Fibroblast of lung (primary cell): ENCODE data around the gene UAP1. TPM values are rescaled to one million over a fixed set of nuclear protein-coding genes. Genes with fewer than 3 reads are reported as not detected.

Experiments
- DNase-seq, 2 donors: peaks; one replicate each; pipeline versions ENCODE4 v3.0.0 to v3.0.0-alpha.2; 2010; ENCODE audit warnings: low read depth in 2 of 2
- H2AFZ ChIP-seq: 2 replicates; pipeline ENCODE4 v1.5.1; 2012; ENCODE audit warnings: low read length, control low read depth, inconsistent platforms
- H3K27ac ChIP-seq: 2 replicates; pipeline ENCODE4 v1.5.1; 2011; ENCODE audit warnings: low read length, control low read depth; ENCODE audit not compliant: insufficient read depth
- H3K27me3 ChIP-seq: 2 replicates; pipeline ENCODE4 v1.5.1; 2011; ENCODE audit warnings: mild to moderate bottlenecking, low read length; ENCODE audit not compliant: control insufficient read depth, insufficient read depth
- H3K36me3 ChIP-seq: 2 replicates; pipeline ENCODE4 v1.5.1; 2011; ENCODE audit warnings: low read length; ENCODE audit not compliant: control insufficient read depth, insufficient read depth
- H3K4me1 ChIP-seq: 2 replicates; pipeline ENCODE4 v1.5.1; 2011; ENCODE audit warnings: low read length; ENCODE audit not compliant: control insufficient read depth, insufficient read depth; ENCODE audit errors: extremely low read depth
- H3K4me2 ChIP-seq: 2 replicates; pipeline ENCODE4 v1.5.1; 2011; ENCODE audit warnings: low read length, control low read depth; ENCODE audit not compliant: insufficient read depth; ENCODE audit errors: extremely low read depth
- H3K4me3 ChIP-seq, 4 experiments: fragments of 200-600 bp in 1 of 4; sonication (generic) in 1 of 4; replicated peaks in 1 of 4; 2 replicates each; pipeline ENCODE4 v1.5.1; 2011 to 2016; ENCODE audit warnings: low read length in 4 of 4, low read depth in 3 of 4, mild to moderate bottlenecking in 3 of 4, control low read depth in 2 of 4, inconsistent platforms in 1 of 4, mixed read lengths in 1 of 4; ENCODE audit not compliant: insufficient read depth in 1 of 4; ENCODE audit errors: control extremely low read depth in 1 of 4
- H3K79me2 ChIP-seq: 2 replicates; pipeline ENCODE4 v1.5.1; 2012; ENCODE audit warnings: mild to moderate bottlenecking, low read length, inconsistent platforms; ENCODE audit not compliant: control insufficient read depth, insufficient read depth
- H3K9ac ChIP-seq: 2 replicates; pipeline ENCODE4 v1.5.1; 2011; ENCODE audit warnings: mild to moderate bottlenecking, low read length, control low read depth; ENCODE audit not compliant: insufficient read depth
- H3K9me3 ChIP-seq: 2 replicates; pipeline ENCODE4 v1.5.1; 2012; ENCODE audit warnings: low read depth, low read length; ENCODE audit not compliant: control insufficient read depth, insufficient read depth
- H4K20me1 ChIP-seq: 2 replicates; pipeline ENCODE4 v1.5.1; 2011; ENCODE audit warnings: low read length; ENCODE audit not compliant: control insufficient read depth, insufficient read depth; ENCODE audit errors: extremely low read depth
- CTCF ChIP-seq, 2 donors: IDR thresholded peaks in 1 of 2; conservative IDR thresholded peaks in 1 of 2; 1 replicate in 1 of 2; 2 replicates in 1 of 2; pipeline ENCODE4 v1.5.1; 2011 to 2012; ENCODE audit warnings: low read length in 2 of 2, control low read depth in 1 of 2, inconsistent platforms in 1 of 2, low read depth in 1 of 2, mild to moderate bottlenecking in 1 of 2
- EZH2 ChIP-seq: IDR thresholded peaks from 2 replicates; pipeline ENCODE4 v1.5.1; 2012; ENCODE audit warnings: low read length, control low read depth, mild to moderate bottlenecking; ENCODE audit errors: missing control alignments
- polyA plus RNA-seq, 2 donors: library from polyadenylated mRNA; depleted of rRNA in 1 of 2; stranded (reverse) in 1 of 2; unstranded in 1 of 2; fragments of >200 nt; gene quantifications; 2 replicates each; pipeline ENCODE4 v1.2.1, GENCODE V29; 2011 to 2012; ENCODE audit warnings: missing spikeins in 1 of 2
- total RNA-seq: library from RNA; depleted of rRNA; stranded (reverse); fragments of >200 nt; gene quantifications from 2 replicates; pipeline ENCODE4 v1.2.1, GENCODE V29; 2014

Gene UAP1
- total and polyA plus RNA-seq, 2 donors (not counting 1 experiment from before 2014, with no cell fraction given) = 81.9 to 108 TPM

- no peak overlapping the region for H3K27ac ChIP-seq
- no peaks in the 10 kb centered on the region for H3K79me2 ChIP-seq
- H3K4me2 ChIP-seq = no peak overlapping the region
- H3K9me3 ChIP-seq = no peaks in the 10 kb centered on the region
- H3K4me3 ChIP-seq = no peak overlapping the region
- peak in 1 of 2 donors; percentile 67 for DNase-seq
- H3K9ac ChIP-seq = no peak overlapping the region
- H2AFZ ChIP-seq = no peak overlapping the region
- peaks cover 2% of the 10 kb centered on the region for H3K4me1 ChIP-seq
- H4K20me1 ChIP-seq = no peaks in the 10 kb centered on the region
- H3K36me3 ChIP-seq = no peaks in the 10 kb centered on the region
- TF ChIP-seq CTCF (conservative IDR thresholded peaks at IDR 0.05 in 1 of 2, IDR thresholded peaks at IDR 0.05 in 1 of 2; ENCODE audit: low read depth in 1 of 2, low read length in 2 of 2) = no peak
- no peak for TF ChIP-seq EZH2
- H3K27me3 ChIP-seq = no peaks in the 10 kb centered on the region
These were observed 7.3 kb upstream of the UAP1 start for GRCh38 chr1:162554258-162554657.

DNA sequence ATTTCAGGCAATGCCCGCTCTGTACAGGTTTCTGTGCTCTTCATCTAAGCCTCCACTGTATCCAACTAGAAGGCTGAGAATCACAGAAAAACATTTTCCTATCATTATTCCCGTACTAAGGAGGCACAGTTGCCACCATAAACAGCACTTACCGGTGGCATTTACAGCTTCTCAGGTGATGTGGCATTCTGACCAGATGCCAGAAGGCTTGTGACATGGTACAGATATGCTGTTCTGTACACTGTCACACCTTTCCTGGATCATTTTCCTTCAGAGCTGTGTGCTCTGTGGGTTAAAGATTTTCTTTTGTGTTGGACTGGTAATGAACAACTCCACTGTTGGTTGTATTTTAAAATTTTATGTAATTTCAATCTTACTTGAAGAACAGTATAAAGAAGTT, 4.0 kb upstream of the UAP1 start:
- Histone ChIP-seq H3K9ac (no peak overlapping the region), H3K4me2 (no peak overlapping the region), H3K27me3 (no peaks in the 10 kb centered on the region), H3K36me3 (no peaks in the 10 kb centered on the region), H3K79me2 (peaks cover 10% of the 10 kb centered on the region), H3K9me3 (no peaks in the 10 kb centered on the region), H3K4me3 (no peak overlapping the region), H3K4me1 (peaks cover 7% of the 10 kb centered on the region), H3K27ac (no peak overlapping the region), H2AFZ (no peak overlapping the region), H4K20me1 (no peaks in the 10 kb centered on the region)
- TF ChIP-seq EZH2 (no peak), CTCF (conservative IDR thresholded peaks at IDR 0.05 in 1 of 2, IDR thresholded peaks at IDR 0.05 in 1 of 2; ENCODE audit: low read depth in 1 of 2, low read length in 2 of 2) (no peak)
- no peak for DNase-seq

GRCh38 chr1:162560303-162561036, 1.1 kb upstream of the UAP1 start:
- Histone ChIP-seq H3K36me3 (no peaks in the 10 kb centered on the region), H3K4me2 (peak overlapping the region; percentile 9), H3K27ac (peak overlapping the region; percentile 81), H3K79me2 (peaks cover 39% of the 10 kb centered on the region), H3K9ac (peak overlapping the region; percentile 78), H4K20me1 (no peaks in the 10 kb centered on the region), H2AFZ (no peak overlapping the region), H3K27me3 (no peaks in the 10 kb centered on the region), H3K4me3 (peak overlapping the region; percentile 27 to 94 (median 40)), H3K4me1 (peaks cover 5% of the 10 kb centered on the region), H3K9me3 (no peaks in the 10 kb centered on the region)
- DNase-seq = no peak
- TF ChIP-seq CTCF (conservative IDR thresholded peaks at IDR 0.05 in 1 of 2, IDR thresholded peaks at IDR 0.05 in 1 of 2; ENCODE audit: low read depth in 1 of 2, low read length in 2 of 2) (no peak), EZH2 (no peak)
